A549 (cell line): ENCODE measurements around the gene ANKS1B. TPM values are rescaled to one million over a fixed set of nuclear protein-coding genes. Genes with fewer than 3 reads are reported as not detected.
A peak's percentile ranks its signal among the peaks of the same experiment; 100 is the strongest.

Source experiments
- ATAC-seq, 2 experiments: fragments of 200-7000 bp in 1 of 2; fragments of >200 bp in 1 of 2; cut with Nextera tagmentation in 1 of 2; cut with Tn5 transposase in 1 of 2; 3 replicates each; pipeline versions ENCODE4 v1.8.0 to v1.9.1; 2018 to 2020; ENCODE audit warnings: mild to moderate bottlenecking in 1 of 2, moderate library complexity in 1 of 2
- CTCF ChIA-PET: fragments of 300-600 bp; sonication (Branson Sonifier 250); formaldehyde crosslinking; extraction: SDS; loops from one replicate; lab custom pipeline; 2021; ENCODE audit warnings: antibody characterized with exemption, inconsistent platforms; lab: Yijun Ruan, JAX
- POLR2A ChIA-PET: fragments of 350-600 bp; formaldehyde crosslinking; extraction: SDS; loops from one replicate; lab custom pipeline; 2021; ENCODE audit warnings: antibody characterized with exemption, inconsistent platforms; lab: Yijun Ruan, JAX
- DNase-seq, 2 experiments: peaks; one replicate each; pipeline versions ENCODE4 v3.0.0 to v3.0.0-alpha.2; 2011 to 2016; ENCODE audit warnings: low read depth in 1 of 2, low spot score in 1 of 2
- FAIRE-seq: peaks from 2 replicates; lab custom pipeline; 2011; peaks lifted over from hg19 to GRCh38; lab: Jason Lieb, UNC
- H3K27ac ChIP-seq, 2 experiments: fragments of >200 bp; sonication (Bioruptor Twin); formaldehyde crosslinking; 3 replicates each; pipeline ENCODE4 v1.5.1; 2016 to 2017
- H3K4me1 ChIP-seq: fragments of >200 bp; sonication (Bioruptor Twin); formaldehyde crosslinking; 3 replicates; pipeline ENCODE4 v1.6.1; 2016
- H3K4me2 ChIP-seq: fragments of >200 bp; sonication (Bioruptor Twin); formaldehyde crosslinking; 3 replicates; pipeline ENCODE4 v1.6.1; 2016
- H3K4me3 ChIP-seq: fragments of >200 bp; sonication (Bioruptor Twin); formaldehyde crosslinking; 3 replicates; pipeline ENCODE4 v1.5.1; 2016
- H3K9me3 ChIP-seq: fragments of >200 bp; sonication (Bioruptor Twin); formaldehyde crosslinking; 3 replicates; pipeline ENCODE4 v1.6.1; 2016
- CEBPB ChIP-seq, 2 experiments: fragments of >200 bp in 1 of 2; sonication (Bioruptor Twin) in 1 of 2; formaldehyde crosslinking in 1 of 2; IDR thresholded peaks; 2 replicates each; pipeline ENCODE4 v1.6.1; 2012 to 2016
- CHD4 ChIP-seq: fragments of 200-600 bp; sonication (generic); IDR thresholded peaks from 2 replicates; pipeline ENCODE4 v1.6.1; 2016; ENCODE audit warnings: antibody characterized with exemption, mild to moderate bottlenecking, borderline replicate concordance
- CTCF ChIP-seq: fragments of >200 bp; sonication (Bioruptor Twin); formaldehyde crosslinking; IDR thresholded peaks from 3 replicates; pipeline ENCODE4 v1.5.1; 2016
- E2F6 ChIP-seq: IDR thresholded peaks from 2 replicates; pipeline ENCODE4 v1.6.1; 2012; ENCODE audit warnings: low read depth, borderline replicate concordance
- EP300 ChIP-seq, 2 experiments: fragments of >200 bp; sonication (Bioruptor Twin); formaldehyde crosslinking; IDR thresholded peaks; 2 replicates in 1 of 2; 3 replicates in 1 of 2; pipeline ENCODE4 v1.6.1; 2016 to 2017
- ESRRA ChIP-seq: fragments of 150-350 bp; IDR thresholded peaks from 2 replicates; pipeline ENCODE4 v1.6.1; 2014; ENCODE audit warnings: mild to moderate bottlenecking, low read length, borderline replicate concordance
- FOSB ChIP-seq: fragments of 250-450 bp; sonication (Bioruptor Pico); IDR thresholded peaks from 2 replicates; pipeline ENCODE4 v1.5.0; 2020; ENCODE audit warnings: mild to moderate bottlenecking, moderate library complexity
- GATA3 ChIP-seq: IDR thresholded peaks from 2 replicates; pipeline ENCODE4 v1.6.1; 2012; ENCODE audit warnings: borderline replicate concordance
- HES2 ChIP-seq: fragments of >200 bp; sonication (Bioruptor Twin); formaldehyde crosslinking; IDR thresholded peaks from 2 replicates; pipeline ENCODE4 v1.6.1; 2016
- HEYL ChIP-seq: fragments of 250-450 bp; sonication (Bioruptor Pico); IDR thresholded peaks from 2 replicates; pipeline ENCODE4 v1.8.0; 2021; ENCODE audit warnings: mild to moderate bottlenecking, moderate library complexity
- HOXB13 ChIP-seq: fragments of 250-450 bp; sonication (Bioruptor Pico); IDR thresholded peaks from 2 replicates; pipeline ENCODE4 v1.5.0; 2020; ENCODE audit warnings: low read depth, mild to moderate bottlenecking, moderate library complexity
- HOXB5 ChIP-seq: fragments of 250-450 bp; sonication (Bioruptor Pico); IDR thresholded peaks from 2 replicates; pipeline ENCODE4 v1.5.0; 2020; ENCODE audit warnings: mild to moderate bottlenecking, moderate library complexity
- KDM1A ChIP-seq: fragments of 200-600 bp; sonication (generic); IDR thresholded peaks from 2 replicates; pipeline ENCODE4 v1.6.1; 2016; ENCODE audit warnings: low read depth, mild to moderate bottlenecking
- KDM5A ChIP-seq: fragments of 200-600 bp; sonication (generic); IDR thresholded peaks from 2 replicates; pipeline ENCODE4 v1.6.1; 2016; ENCODE audit warnings: antibody characterized with exemption, mild to moderate bottlenecking
- MAZ ChIP-seq: fragments of 150-350 bp; IDR thresholded peaks from 2 replicates; pipeline ENCODE4 v1.6.1; 2014; ENCODE audit warnings: antibody characterized with exemption, low read depth, low read length, borderline replicate concordance
- NPAS2 ChIP-seq: fragments of 250-450 bp; sonication (Bioruptor Pico); IDR thresholded peaks from 2 replicates; pipeline ENCODE4 v1.8.0; 2022; ENCODE audit warnings: mild to moderate bottlenecking, moderate library complexity, borderline replicate concordance
- NR3C1 ChIP-seq: fragments of >200 bp; sonication (Bioruptor Twin); formaldehyde crosslinking; IDR thresholded peaks from 3 replicates; pipeline ENCODE4 v1.6.1; 2017
- POLR2A ChIP-seq: IDR thresholded peaks from 2 replicates; pipeline ENCODE4 v1.6.1; 2012; ENCODE audit warnings: mild to moderate bottlenecking, low read length
- POLR2AphosphoS2 ChIP-seq: conservative IDR thresholded peaks from 2 replicates; pipeline ENCODE4 v1.6.1; 2012; ENCODE audit warnings: low read length, improper control_type of control experiment, inconsistent platforms
- RAD21 ChIP-seq, 2 experiments: fragments of >200 bp in 1 of 2; sonication (Bioruptor Twin) in 1 of 2; formaldehyde crosslinking in 1 of 2; IDR thresholded peaks in 1 of 2; conservative IDR thresholded peaks in 1 of 2; 2 replicates in 1 of 2; 3 replicates in 1 of 2; pipeline ENCODE4 v1.6.1; 2012 to 2018; ENCODE audit warnings: inconsistent platforms in 1 of 2
- REST ChIP-seq: fragments of 200-600 bp; sonication (generic); IDR thresholded peaks from 2 replicates; pipeline ENCODE4 v1.6.1; 2016; ENCODE audit warnings: antibody characterized with exemption, mild to moderate bottlenecking, moderate library complexity
- RFX5 ChIP-seq: fragments of 450-650 bp; IDR thresholded peaks from 2 replicates; pipeline ENCODE4 v1.7.1; 2014; ENCODE audit warnings: antibody characterized with exemption, mild to moderate bottlenecking, moderate library complexity
- SMC3 ChIP-seq: fragments of >200 bp; sonication (Bioruptor Twin); formaldehyde crosslinking; IDR thresholded peaks from 3 replicates; pipeline ENCODE4 v1.6.1; 2018; ENCODE audit warnings: inconsistent platforms
- ZC3H11A ChIP-seq: fragments of 450-650 bp; IDR thresholded peaks from 2 replicates; pipeline ENCODE4 v1.6.1; 2014; ENCODE audit warnings: antibody characterized with exemption, mild to moderate bottlenecking
- ZFP36 ChIP-seq: fragments of 450-650 bp; IDR thresholded peaks from 2 replicates; pipeline ENCODE4 v1.6.1; 2014; ENCODE audit warnings: borderline replicate concordance; ENCODE audit not compliant: partially characterized antibody
- ZNF302 ChIP-seq: fragments of 250-450 bp; sonication (Bioruptor Pico); IDR thresholded peaks from 2 replicates; pipeline ENCODE4 v1.9.0; 2021; ENCODE audit warnings: inconsistent platforms, mild to moderate bottlenecking, moderate library complexity
- ZSCAN20 ChIP-seq: fragments of 250-450 bp; sonication (Bioruptor Pico); IDR thresholded peaks from 2 replicates; pipeline ENCODE4 v1.8.0; 2022; ENCODE audit warnings: mild to moderate bottlenecking, moderate library complexity
- WGBS: methylation state at CpG from one replicate; pipeline ENCODE4 v1.1.6; 2017; ENCODE audit errors: missing lambda C conversion rate; 5-methylcytosine and 5-hydroxymethylcytosine counted together
- polyA plus RNA-seq, 4 experiments: library from polyadenylated mRNA; depleted of rRNA in 3 of 4; stranded (reverse); fragments of >200 nt; fragmentation: RNase III in 1 of 4; extraction: RNeasy Plus Mini Kit Qiagen cat#74134 plus additional on column Dnase treatment in 1 of 4; gene quantifications; 2 replicates in 3 of 4; 3 replicates in 1 of 4; pipeline ENCODE4 v1.2.3, GENCODE V29; 2011 to 2017

The ANKS1B gene
- polyA plus RNA-seq, 2 of the 4 experiments (the other 2 are of a cell fraction), result 1.5 to 2.2 TPM

GRCh38 chr12:99767809-99768208 is 216.9 kb downstream of the ANKS1B start:
- ChIA-PET CTCF (interaction anchor here (1.4 kb wide), 1 partner anchor 725 kb away, joined by 6 read pairs; no protein-coding TSS in a partner anchor), POLR2A (no interaction called here)
- FAIRE-seq, result no peak
- DNase-seq, result peak in 1 of 2 experiments; percentile 46
- WGBS, result 0% methylated on average over 1 of the region's 1 CpG
- no peak for ATAC-seq
- Histone ChIP-seq H3K4me2 (peak overlapping the region; percentile 53; the same call in 2 of the 3 replicates), H3K9me3 (no peaks in the 10 kb centered on the region), H3K27ac (no peak overlapping the region), H3K4me1 (no peaks in the 10 kb centered on the region), H3K4me3 (no peak overlapping the region)
- TF ChIP-seq HOXB13 (no peak), KDM5A (no peak), ZFP36 (no peak), ZC3H11A (no peak), E2F6 (no peak), HEYL (no peak), RFX5 (no peak), NR3C1 (no peak), CTCF (peak; percentile 40; the same call in 2 of the 3 replicates), NPAS2 (CRISPR knock-in tag) (no peak), POLR2AphosphoS2 (no peak), EP300 (IDR thresholded peaks at IDR 0.05) (no peak), MAZ (no peak), CEBPB (IDR thresholded peaks at IDR 0.05) (no peak), ESRRA (no peak), FOSB (CRISPR knock-in tag) (no peak), HOXB5 (CRISPR knock-in tag) (no peak), HES2 (no peak), SMC3 (peak; percentile 48), RAD21 (conservative IDR thresholded peaks at IDR 0.05 in 1 of 2, IDR thresholded peaks at IDR 0.05 in 1 of 2) (peak; percentile 64 to 69)

- Histone ChIP-seq H3K27ac (no peak overlapping the region), H3K4me1 (no peaks in the 10 kb centered on the region), H3K4me3 (no peak overlapping the region), H3K4me2 (no peak overlapping the region), H3K9me3 (no peaks in the 10 kb centered on the region)
- TF ChIP-seq CEBPB (IDR thresholded peaks at IDR 0.05), result no peak
- no peak for TF ChIP-seq CHD4
- DNase-seq (no peak), FAIRE-seq (no peak), ATAC-seq (no peak)
- ChIA-PET POLR2A (no interaction called here), CTCF (no interaction called here)
- 23% methylated on average over 1 of the region's 1 CpG for WGBS
These were observed 218.3 kb downstream of the ANKS1B start for GRCh38 chr12:99766408-99766807.

GRCh38 chr12:99765469-99766114 is 219.1 kb downstream of the ANKS1B start:
- H3K4me1 ChIP-seq, result no peaks in the 10 kb centered on the region
- H3K4me2 ChIP-seq, result no peak overlapping the region
- ChIA-PET CTCF (interaction anchor here (0.9 to 1.0 kb wide), 2 partner anchors 377 to 723 kb away, joined by 3 to 4 read pairs; no protein-coding TSS in a partner anchor), POLR2A (no interaction called here)
- 4% methylated on average over 3 of the region's 3 CpGs for WGBS
- H3K9me3 ChIP-seq, result no peaks in the 10 kb centered on the region
- no peak overlapping the region for H3K27ac ChIP-seq
- FAIRE-seq, result no peak
- no peak overlapping the region for H3K4me3 ChIP-seq
- ATAC-seq, result no peak
- TF ChIP-seq REST (no peak), GATA3 (no peak), E2F6 (no peak), HOXB5 (CRISPR knock-in tag) (no peak), FOSB (CRISPR knock-in tag) (no peak), POLR2A (no peak), KDM1A (no peak), ZSCAN20 (CRISPR knock-in tag) (no peak), ZNF302 (no peak)
- DNase-seq, result no peak
